Liver (tissue), 9 donors: ENCODE results near the gene NUDT13. TPM values are rescaled to one million over a fixed set of nuclear protein-coding genes. Genes with fewer than 3 reads are reported as not detected.

ENCODE experiments used
- DNase-seq: peaks from one replicate; pipeline ENCODE4 v3.0.0-alpha.2; 2017; ENCODE audit warnings: low spot score
- H3K27ac ChIP-seq, 2 donors: one replicate each; pipeline ENCODE4 v1.7.0; 2013; ENCODE audit warnings: inconsistent platforms in 2 of 2, low read length in 2 of 2, control low read depth in 1 of 2, low read depth in 1 of 2, mild to moderate bottlenecking in 1 of 2
- H3K27me3 ChIP-seq, 4 donors: one replicate each; pipeline versions ENCODE4 v1.6.1 to v1.7.0; 2013; ENCODE audit warnings: low read length in 3 of 4, inconsistent platforms in 1 of 4, mild to moderate bottlenecking in 1 of 4, moderate library complexity in 1 of 4; ENCODE audit not compliant: control insufficient read depth in 4 of 4, insufficient read depth in 4 of 4
- H3K36me3 ChIP-seq, 4 donors: one replicate each; pipeline versions ENCODE4 v1.6.1 to v1.7.0; 2013; ENCODE audit warnings: low read length in 3 of 4, mild to moderate bottlenecking in 3 of 4, low read depth in 1 of 4, moderate library complexity in 1 of 4; ENCODE audit not compliant: control insufficient read depth in 4 of 4, insufficient read depth in 3 of 4
- H3K4me1 ChIP-seq, 4 donors: one replicate each; pipeline versions ENCODE4 v1.6.1 to v1.7.0; 2013; ENCODE audit warnings: low read length in 3 of 4, mild to moderate bottlenecking in 3 of 4, moderate library complexity in 1 of 4; ENCODE audit not compliant: control insufficient read depth in 4 of 4, insufficient read depth in 4 of 4
- H3K4me3 ChIP-seq, 3 donors: one replicate each; pipeline versions ENCODE4 v1.6.1 to v1.7.0; 2013; ENCODE audit warnings: low read length in 3 of 3, control low read depth in 1 of 3, low read depth in 1 of 3, mild to moderate bottlenecking in 1 of 3
- H3K9ac ChIP-seq, 2 donors: one replicate each; pipeline ENCODE4 v1.7.0; 2013; ENCODE audit warnings: low read length in 2 of 2, mild to moderate bottlenecking in 2 of 2, moderate library complexity in 2 of 2, control low read depth in 1 of 2, low read depth in 1 of 2
- H3K9me3 ChIP-seq, 4 donors: one replicate each; pipeline versions ENCODE4 v1.6.1 to v1.7.0; 2013; ENCODE audit warnings: low read length in 3 of 4; ENCODE audit not compliant: control insufficient read depth in 4 of 4
- ATF3 ChIP-seq: IDR thresholded peaks from 2 replicates; pipeline ENCODE4 v1.6.1; 2016; ENCODE audit warnings: antibody characterized with exemption
- CTCF ChIP-seq: fragments of 150-350 bp; IDR thresholded peaks from 2 replicates; pipeline ENCODE4 v1.5.1; 2017; ENCODE audit warnings: improper control_type of control experiment, low read depth, low read length; ENCODE audit not compliant: missing input control
- GABPA ChIP-seq, 2 donors: IDR thresholded peaks in 1 of 2; conservative IDR thresholded peaks in 1 of 2; 2 replicates each; pipeline ENCODE4 v1.6.1; 2016; ENCODE audit warnings: antibody characterized with exemption in 2 of 2, mild to moderate bottlenecking in 1 of 2, moderate library complexity in 1 of 2
- HNF4A ChIP-seq, 2 donors: conservative IDR thresholded peaks; 2 replicates each; pipeline ENCODE4 v1.6.1; 2016; ENCODE audit warnings: antibody characterized with exemption in 2 of 2, mild to moderate bottlenecking in 2 of 2
- JUND ChIP-seq, 2 donors: IDR thresholded peaks; 2 replicates each; pipeline ENCODE4 v1.6.1; 2016; ENCODE audit warnings: antibody characterized with exemption in 2 of 2
- NR2F2 ChIP-seq: IDR thresholded peaks from 2 replicates; pipeline ENCODE4 v1.6.1; 2016; ENCODE audit warnings: antibody characterized with exemption
- REST ChIP-seq: IDR thresholded peaks from 2 replicates; pipeline ENCODE4 v1.6.1; 2016; ENCODE audit warnings: antibody characterized with exemption, mild to moderate bottlenecking
- RXRA ChIP-seq, 2 donors: IDR thresholded peaks; 2 replicates each; pipeline ENCODE4 v1.6.1; 2017 to 2018; ENCODE audit warnings: antibody characterized with exemption in 2 of 2, mild to moderate bottlenecking in 1 of 2
- YY1 ChIP-seq: IDR thresholded peaks from 2 replicates; pipeline ENCODE4 v1.6.1; 2016; ENCODE audit warnings: antibody characterized with exemption, mild to moderate bottlenecking
- WGBS: extraction: QIAGEN DNeasy Blood & Tissue Kit; methylation state at CpG from one replicate; pipeline ENCODE4 v1.1.7; 2013; 5-methylcytosine and 5-hydroxymethylcytosine counted together
- polyA plus RNA-seq, 2 donors: library from polyadenylated mRNA; stranded (reverse) in 1 of 2; unstranded in 1 of 2; fragments of 200-250 nt in 1 of 2; fragments of >200 nt in 1 of 2; fragmentation: Nextera tagmentation in 1 of 2; extraction: Ambion mirVana in 1 of 2; gene quantifications; one replicate each; pipeline versions ENCODE4 v1.2.1 to v1.2.3, GENCODE V29; 2013 to 2015
- total RNA-seq, 2 donors: library from RNA; depleted of rRNA; stranded (reverse); fragments of >200 nt; gene quantifications; one replicate each; pipeline ENCODE4 v1.2.3, GENCODE V29; 2014
- TF ChIP-seq, protein P1 (sequence below): IDR thresholded peaks from 2 replicates; pipeline ENCODE4 v1.6.1; 2016; ENCODE audit warnings: antibody characterized with exemption
- TF ChIP-seq, protein P2 (sequence below): IDR thresholded peaks from 2 replicates; pipeline ENCODE4 v1.6.1; 2016; ENCODE audit warnings: antibody characterized with exemption
- donor health status: healthy.
- donor health status: healthy.
- donor health status: healthy.
- donor health status: healthy.
- donor health status: healthy.

The NUDT13 gene
- total and polyA plus RNA-seq, 4 donors = 0.60 to 4.0 (median 2.4) TPM

DNA sequence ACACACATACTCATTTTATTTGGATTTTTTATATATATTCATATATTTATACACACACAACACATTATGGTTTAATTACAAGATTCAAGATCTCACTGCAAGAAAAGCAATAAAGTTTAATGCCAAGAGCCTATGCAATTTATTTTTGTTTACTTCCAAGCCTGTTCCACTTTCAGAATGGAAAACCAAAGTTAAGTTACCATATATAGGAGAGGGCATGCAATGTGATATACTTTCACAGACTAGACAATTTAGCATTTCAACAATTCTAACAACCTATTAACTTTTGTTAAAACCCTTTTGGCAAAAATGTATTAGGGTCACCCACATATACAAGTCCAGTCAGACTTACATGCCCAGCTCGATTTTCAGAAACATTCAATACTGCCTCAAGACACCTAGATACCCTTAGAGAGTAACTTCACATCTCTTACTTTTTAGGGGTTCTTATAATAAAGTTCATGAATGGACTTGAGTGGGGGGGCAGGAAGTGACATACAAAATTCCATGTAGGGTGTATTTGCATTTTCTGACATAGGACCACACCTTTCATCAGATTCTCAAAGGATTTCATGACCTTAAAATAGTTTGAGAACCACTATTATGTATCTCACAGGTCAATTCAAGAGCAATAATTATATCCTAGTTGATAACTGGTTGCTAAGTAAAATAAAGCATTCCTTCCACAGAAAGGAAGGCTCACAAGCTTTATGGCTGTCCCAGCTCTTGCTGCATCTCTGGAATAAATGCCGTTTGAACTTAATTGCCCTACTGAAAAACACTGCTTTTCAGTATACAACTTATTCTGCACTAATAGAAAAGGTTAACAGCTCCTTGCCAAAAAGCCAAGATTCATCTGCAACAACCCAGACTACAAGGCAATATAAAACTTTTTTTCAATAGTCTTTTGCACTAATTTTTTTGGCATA is 16.1 kb upstream of the NUDT13 start:
- WGBS = 25% methylated on average over 2 of the region's 2 CpGs
- H3K27ac ChIP-seq = peak overlapping the region; percentile 98 to 100
- H3K4me3 ChIP-seq = peak overlapping the region; percentile 24 to 82 (median 81)
- DNase-seq = no peak
- peak; percentile 11 for TF ChIP-seq REST
- TF ChIP-seq ATF3 = no peak
- H3K9me3 ChIP-seq = no peaks in the 10 kb centered on the region
- peaks cover 0 to under 1% (median 0%) of the 10 kb centered on the region in 4 donors for H3K36me3 ChIP-seq
- peaks cover 0 to 15% (median 5%) of the 10 kb centered on the region in 4 donors for H3K4me1 ChIP-seq
- peak overlapping the region; percentile 12 to 97 for H3K9ac ChIP-seq
- no peaks in the 10 kb centered on the region for H3K27me3 ChIP-seq

DNA sequence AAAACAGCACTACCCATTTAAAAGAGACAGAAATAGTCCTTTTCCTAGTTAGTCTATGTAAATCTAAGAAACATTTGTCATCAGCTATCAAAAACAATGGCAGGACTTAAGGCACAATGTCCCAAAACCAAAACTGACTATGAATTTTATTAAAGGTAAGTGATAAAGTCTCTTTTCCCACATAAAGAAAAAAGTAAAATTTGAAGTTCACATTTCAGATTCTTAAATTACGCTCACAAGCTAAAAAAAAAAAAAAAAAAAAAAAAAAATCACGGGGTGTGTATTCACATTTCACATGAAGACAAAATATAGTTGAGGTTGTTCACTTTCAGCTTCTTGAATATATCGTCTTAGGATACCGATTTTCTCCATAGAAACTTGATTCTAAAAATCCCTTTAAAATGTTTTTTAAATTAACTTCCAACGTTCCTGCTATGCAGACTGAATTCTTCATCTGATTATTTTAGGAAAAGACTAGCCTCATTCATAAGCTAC is 15.2 kb upstream of the NUDT13 start:
- peak overlapping the region; percentile 97 to 98 for H3K9ac ChIP-seq
- H3K27ac ChIP-seq = peak overlapping the region; percentile 98 to 100
- peaks cover 0 to 2% (median 0%) of the 10 kb centered on the region in 4 donors for H3K36me3 ChIP-seq
- H3K9me3 ChIP-seq = no peaks in the 10 kb centered on the region
- H3K27me3 ChIP-seq = no peaks in the 10 kb centered on the region
- WGBS = 3% methylated on average over 5 of the region's 5 CpGs
- TF ChIP-seq, protein P1, sequence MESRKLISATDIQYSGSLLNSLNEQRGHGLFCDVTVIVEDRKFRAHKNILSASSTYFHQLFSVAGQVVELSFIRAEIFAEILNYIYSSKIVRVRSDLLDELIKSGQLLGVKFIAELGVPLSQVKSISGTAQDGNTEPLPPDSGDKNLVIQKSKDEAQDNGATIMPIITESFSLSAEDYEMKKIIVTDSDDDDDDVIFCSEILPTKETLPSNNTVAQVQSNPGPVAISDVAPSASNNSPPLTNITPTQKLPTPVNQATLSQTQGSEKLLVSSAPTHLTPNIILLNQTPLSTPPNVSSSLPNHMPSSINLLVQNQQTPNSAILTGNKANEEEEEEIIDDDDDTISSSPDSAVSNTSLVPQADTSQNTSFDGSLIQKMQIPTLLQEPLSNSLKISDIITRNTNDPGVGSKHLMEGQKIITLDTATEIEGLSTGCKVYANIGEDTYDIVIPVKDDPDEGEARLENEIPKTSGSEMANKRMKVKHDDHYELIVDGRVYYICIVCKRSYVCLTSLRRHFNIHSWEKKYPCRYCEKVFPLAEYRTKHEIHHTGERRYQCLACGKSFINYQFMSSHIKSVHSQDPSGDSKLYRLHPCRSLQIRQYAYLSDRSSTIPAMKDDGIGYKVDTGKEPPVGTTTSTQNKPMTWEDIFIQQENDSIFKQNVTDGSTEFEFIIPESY = no peak
- TF ChIP-seq, protein P2, sequence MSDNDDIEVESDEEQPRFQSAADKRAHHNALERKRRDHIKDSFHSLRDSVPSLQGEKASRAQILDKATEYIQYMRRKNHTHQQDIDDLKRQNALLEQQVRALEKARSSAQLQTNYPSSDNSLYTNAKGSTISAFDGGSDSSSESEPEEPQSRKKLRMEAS = no peak
- TF ChIP-seq HNF4A (conservative IDR thresholded peaks at IDR 0.05) (no peak), RXRA (IDR thresholded peaks at IDR 0.05) (no peak), YY1 (no peak), ATF3 (no peak), GABPA (IDR thresholded peaks at IDR 0.05 in 1 of 2, conservative IDR thresholded peaks at IDR 0.05 in 1 of 2) (no peak), CTCF (no peak), NR2F2 (no peak), JUND (IDR thresholded peaks at IDR 0.05) (no peak)
- peaks cover 0 to 15% (median 4%) of the 10 kb centered on the region in 4 donors for H3K4me1 ChIP-seq
- no peak for DNase-seq
- H3K4me3 ChIP-seq = peak overlapping the region; percentile 81 to 94 (median 82)
